ENCODE measurements around the gene PLCB4. TPM values are rescaled to one million over a fixed set of nuclear protein-coding genes. Genes with fewer than 3 reads are reported as not detected.

Gene PLCB4
- total RNA-seq, 2 donors from 2014 or later: not detected

GRCh38 chr20:9454791-9455190, 385.9 kb downstream of the PLCB4 start:
- H3K4me1 Mint-ChIP-seq (ENCODE audit: low read depth in 2 of 2): no peaks in the 10 kb centered on the region
- no peak overlapping the region for H3K27ac Mint-ChIP-seq
- H3K4me3 Mint-ChIP-seq: no peak overlapping the region
- no peaks in the 10 kb centered on the region for H3K36me3 Mint-ChIP-seq
- no peak for DNase-seq (ENCODE audit: low spot score)
- no peaks in the 10 kb centered on the region for H3K9me3 Mint-ChIP-seq
- no peaks in the 10 kb centered on the region for H3K27me3 Mint-ChIP-seq
- ATAC-seq: no peak

- no peaks in the 10 kb centered on the region for H3K27me3 Mint-ChIP-seq
- DNase-seq (ENCODE audit: low spot score): no peak
- H3K9me3 Mint-ChIP-seq: no peaks in the 10 kb centered on the region
- no peaks in the 10 kb centered on the region for H3K4me1 Mint-ChIP-seq (ENCODE audit: low read depth in 2 of 2)
- no peaks in the 10 kb centered on the region for H3K36me3 Mint-ChIP-seq
- H3K27ac Mint-ChIP-seq: no peak overlapping the region
- no peak for ATAC-seq
- no peak overlapping the region for H3K4me3 Mint-ChIP-seq
These were observed 388.2 kb downstream of the PLCB4 start for GRCh38 chr20:9457136-9457535.

GRCh38 chr20:9458138-9458796, 389.4 kb downstream of the PLCB4 start:
- H3K4me3 Mint-ChIP-seq: no peak overlapping the region
- no peaks in the 10 kb centered on the region for H3K4me1 Mint-ChIP-seq (ENCODE audit: low read depth in 2 of 2)
- DNase-seq (ENCODE audit: low spot score) (no peak), ATAC-seq (no peak)
- H3K27me3 Mint-ChIP-seq: no peaks in the 10 kb centered on the region
- peaks cover 2% of the 10 kb centered on the region for H3K9me3 Mint-ChIP-seq
- no peaks in the 10 kb centered on the region for H3K36me3 Mint-ChIP-seq
- no peak overlapping the region for H3K27ac Mint-ChIP-seq

GRCh38 chr20:9460518-9460917, 391.6 kb downstream of the PLCB4 start:
- DNase-seq (ENCODE audit: low spot score) (no peak), ATAC-seq (no peak)
- Mint-ChIP-seq H3K9me3 (peaks cover 13% of the 10 kb centered on the region), H3K27ac (no peak overlapping the region), H3K27me3 (no peaks in the 10 kb centered on the region), H3K4me1 (ENCODE audit: low read depth in 2 of 2) (no peaks in the 10 kb centered on the region), H3K36me3 (no peaks in the 10 kb centered on the region), H3K4me3 (no peak overlapping the region)

- Mint-ChIP-seq H3K4me1 (ENCODE audit: low read depth in 2 of 2) (no peaks in the 10 kb centered on the region), H3K36me3 (no peaks in the 10 kb centered on the region), H3K27ac (no peak overlapping the region), H3K27me3 (no peaks in the 10 kb centered on the region), H3K4me3 (no peak overlapping the region), H3K9me3 (peaks cover 15% of the 10 kb centered on the region)
- ATAC-seq (no peak), DNase-seq (ENCODE audit: low spot score) (no peak)
These were observed 399.1 kb downstream of the PLCB4 start for GRCh38 chr20:9467995-9468394.

GRCh38 chr20:9474835-9475415, 406.0 kb downstream of the PLCB4 start:
- Mint-ChIP-seq H3K4me3 (no peak overlapping the region), H3K27ac (no peak overlapping the region), H3K4me1 (ENCODE audit: low read depth in 2 of 2) (no peaks in the 10 kb centered on the region), H3K27me3 (no peaks in the 10 kb centered on the region), H3K9me3 (no peaks in the 10 kb centered on the region), H3K36me3 (no peaks in the 10 kb centered on the region)
- DNase-seq (ENCODE audit: low spot score) (no peak), ATAC-seq (no peak)

- Mint-ChIP-seq H3K4me1 (ENCODE audit: low read depth in 2 of 2) (no peaks in the 10 kb centered on the region), H3K4me3 (no peak overlapping the region), H3K27me3 (no peaks in the 10 kb centered on the region), H3K27ac (no peak overlapping the region), H3K36me3 (no peaks in the 10 kb centered on the region), H3K9me3 (no peaks in the 10 kb centered on the region)
- no peak for ATAC-seq
- no peak for DNase-seq (ENCODE audit: low spot score)
These were observed 406.6 kb downstream of the PLCB4 start for GRCh38 chr20:9475456-9475855.

- DNase-seq (ENCODE audit: low spot score): no peak
- no peak for ATAC-seq
- no peak overlapping the region for H3K27ac Mint-ChIP-seq
- H3K4me3 Mint-ChIP-seq: no peak overlapping the region
- H3K4me1 Mint-ChIP-seq (ENCODE audit: low read depth in 2 of 2): no peaks in the 10 kb centered on the region
- H3K27me3 Mint-ChIP-seq: no peaks in the 10 kb centered on the region
- no peaks in the 10 kb centered on the region for H3K36me3 Mint-ChIP-seq
- no peaks in the 10 kb centered on the region for H3K9me3 Mint-ChIP-seq
These were observed 407.3 kb downstream of the PLCB4 start for GRCh38 chr20:9476174-9476573.

GRCh38 chr20:9476637-9477036, 407.8 kb downstream of the PLCB4 start:
- Mint-ChIP-seq H3K4me1 (ENCODE audit: low read depth in 2 of 2) (no peaks in the 10 kb centered on the region), H3K9me3 (no peaks in the 10 kb centered on the region), H3K27ac (no peak overlapping the region), H3K27me3 (no peaks in the 10 kb centered on the region), H3K36me3 (no peaks in the 10 kb centered on the region), H3K4me3 (no peak overlapping the region)
- DNase-seq (ENCODE audit: low spot score): no peak
- ATAC-seq: no peak

GRCh38 chr20:9478771-9479170, 409.9 kb downstream of the PLCB4 start:
- Mint-ChIP-seq H3K27me3 (no peaks in the 10 kb centered on the region), H3K4me1 (ENCODE audit: low read depth in 2 of 2) (no peaks in the 10 kb centered on the region), H3K27ac (no peak overlapping the region), H3K36me3 (no peaks in the 10 kb centered on the region), H3K4me3 (no peak overlapping the region), H3K9me3 (peaks cover 5% of the 10 kb centered on the region)
- ATAC-seq (no peak), DNase-seq (ENCODE audit: low spot score) (no peak)

- H3K4me1 Mint-ChIP-seq (ENCODE audit: low read depth in 2 of 2): no peaks in the 10 kb centered on the region
- H3K27ac Mint-ChIP-seq: no peak overlapping the region
- DNase-seq (ENCODE audit: low spot score): no peak
- no peak for ATAC-seq
- no peaks in the 10 kb centered on the region for H3K36me3 Mint-ChIP-seq
- no peaks in the 10 kb centered on the region for H3K27me3 Mint-ChIP-seq
- H3K9me3 Mint-ChIP-seq: peaks cover 5% of the 10 kb centered on the region
- H3K4me3 Mint-ChIP-seq: no peak overlapping the region
These were observed 411.2 kb downstream of the PLCB4 start for GRCh38 chr20:9480066-9480465.

- H3K27ac Mint-ChIP-seq: no peak overlapping the region
- no peaks in the 10 kb centered on the region for H3K36me3 Mint-ChIP-seq
- ATAC-seq (no peak), DNase-seq (ENCODE audit: low spot score) (no peak)
- H3K27me3 Mint-ChIP-seq: no peaks in the 10 kb centered on the region
- H3K9me3 Mint-ChIP-seq: peaks cover 8% of the 10 kb centered on the region
- H3K4me3 Mint-ChIP-seq: no peak overlapping the region
- H3K4me1 Mint-ChIP-seq (ENCODE audit: low read depth in 2 of 2): no peaks in the 10 kb centered on the region
These were observed 413.3 kb downstream of the PLCB4 start for GRCh38 chr20:9482180-9482579.

GRCh38 chr20:9483131-9483530, 414.2 kb downstream of the PLCB4 start:
- H3K27me3 Mint-ChIP-seq: no peaks in the 10 kb centered on the region
- no peaks in the 10 kb centered on the region for H3K36me3 Mint-ChIP-seq
- H3K9me3 Mint-ChIP-seq: peaks cover 8% of the 10 kb centered on the region
- H3K27ac Mint-ChIP-seq: no peak overlapping the region
- DNase-seq (ENCODE audit: low spot score): no peak
- no peak for ATAC-seq
- no peak overlapping the region for H3K4me3 Mint-ChIP-seq
- no peaks in the 10 kb centered on the region for H3K4me1 Mint-ChIP-seq (ENCODE audit: low read depth in 2 of 2)

GRCh38 chr20:9485614-9486340, 416.9 kb downstream of the PLCB4 start:
- ATAC-seq (no peak), DNase-seq (ENCODE audit: low spot score) (no peak)
- no peak overlapping the region for H3K27ac Mint-ChIP-seq
- no peak overlapping the region for H3K4me3 Mint-ChIP-seq
- H3K4me1 Mint-ChIP-seq (ENCODE audit: low read depth in 2 of 2): no peaks in the 10 kb centered on the region
- H3K36me3 Mint-ChIP-seq: no peaks in the 10 kb centered on the region
- peaks cover 0 to 2% of the 10 kb centered on the region in 2 donors for H3K27me3 Mint-ChIP-seq
- H3K9me3 Mint-ChIP-seq: peaks cover 13% of the 10 kb centered on the region

All from natural killer cell treated with Interleukin-12 subunit alpha and Interleukin-12 subunit beta and Interleukin-15 and Interleukin-18, amount 100 ng/mL, for 72 hours (primary cell).